CD4-positive, alpha-beta T cell treated with Interleukin-17A for 1 hour (primary cell): ENCODE measurements around the gene CYB5B.
A peak's percentile ranks its signal among the peaks of the same experiment; 100 is the strongest.

Experiments
- DNase-seq: peaks from one replicate; pipeline ENCODE4 v3.0.0-alpha.2; 2020

The CYB5B gene, protein sequence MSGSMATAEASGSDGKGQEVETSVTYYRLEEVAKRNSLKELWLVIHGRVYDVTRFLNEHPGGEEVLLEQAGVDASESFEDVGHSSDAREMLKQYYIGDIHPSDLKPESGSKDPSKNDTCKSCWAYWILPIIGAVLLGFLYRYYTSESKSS

DNA sequence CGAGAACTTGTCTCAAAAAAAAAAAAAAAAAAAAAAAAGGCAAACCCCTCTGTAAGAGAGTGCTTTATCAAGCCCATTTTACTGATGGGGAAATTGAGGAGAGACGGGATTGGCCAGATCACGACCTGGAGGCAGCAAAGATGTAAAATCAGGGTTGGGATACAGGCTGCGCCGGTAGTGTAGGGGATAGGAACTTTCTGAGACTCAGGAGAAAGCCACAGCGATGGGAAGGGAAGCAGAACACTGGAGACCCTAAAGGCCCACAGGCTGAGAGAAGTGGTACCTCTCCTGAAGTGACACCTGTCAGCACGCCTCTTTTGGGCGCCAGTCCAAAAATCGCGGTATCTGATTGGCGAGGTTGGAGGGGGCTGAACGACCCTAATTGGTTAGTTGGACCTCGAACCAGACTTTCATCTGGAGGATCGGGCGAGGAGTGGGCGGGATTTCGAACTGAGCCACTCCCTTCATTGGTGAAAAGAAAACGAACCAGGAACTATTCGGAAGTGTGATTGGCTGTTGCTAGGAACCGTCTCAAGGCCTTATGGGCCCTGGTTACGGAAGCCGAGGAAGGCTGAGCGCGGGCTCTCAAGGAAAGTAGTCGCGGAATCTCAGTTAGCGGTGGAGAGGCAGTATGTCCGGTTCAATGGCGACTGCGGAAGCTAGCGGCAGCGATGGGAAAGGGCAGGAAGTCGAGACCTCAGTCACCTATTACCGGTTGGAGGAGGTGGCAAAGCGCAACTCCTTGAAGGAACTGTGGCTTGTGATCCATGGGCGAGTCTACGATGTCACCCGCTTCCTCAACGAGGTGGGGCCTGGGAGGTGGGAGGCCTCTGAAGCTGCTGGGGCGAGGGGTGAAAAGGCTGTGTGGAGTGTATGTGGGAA lies at the start of gene CYB5B:
Gene CYB5B, plus strand, starts transcription at position 567 of the 882 bp plus-strand sequence. Its CDS starts 65 bp downstream, at position 632.
- DNase-seq: peak; percentile 99

DNA sequence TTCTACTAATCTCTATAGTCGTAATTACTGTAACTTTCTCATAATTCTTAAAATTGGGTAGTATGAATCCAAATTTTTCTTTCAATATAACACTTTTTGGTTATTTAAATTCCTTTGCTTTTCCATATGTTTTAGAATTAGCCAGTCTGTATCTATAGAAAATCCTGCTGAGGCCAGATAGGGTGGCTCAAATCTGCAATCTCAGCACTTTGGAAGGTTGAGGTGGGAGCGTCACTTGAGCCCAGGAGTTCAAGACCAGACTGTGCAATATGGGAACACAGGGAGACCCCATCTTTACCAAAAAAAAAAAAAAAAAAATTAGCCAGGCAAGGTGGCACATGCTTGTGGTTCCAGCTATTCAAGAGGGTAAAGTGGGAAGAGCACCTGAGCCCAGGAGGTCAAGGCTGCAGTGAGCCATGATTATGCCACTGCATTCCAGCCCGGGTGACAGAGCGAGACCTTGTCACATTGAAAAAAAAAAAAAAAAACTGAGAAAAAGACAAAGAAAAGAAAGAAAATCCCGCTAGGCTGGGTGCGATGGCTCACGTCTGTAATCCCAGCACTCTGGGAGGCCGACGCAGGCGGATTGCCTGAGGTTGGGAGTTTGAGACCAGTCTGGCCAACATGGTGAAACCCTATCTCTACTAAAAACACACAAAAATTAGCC lies 47.9 kb upstream of the CYB5B start:
- no peak for DNase-seq

DNA sequence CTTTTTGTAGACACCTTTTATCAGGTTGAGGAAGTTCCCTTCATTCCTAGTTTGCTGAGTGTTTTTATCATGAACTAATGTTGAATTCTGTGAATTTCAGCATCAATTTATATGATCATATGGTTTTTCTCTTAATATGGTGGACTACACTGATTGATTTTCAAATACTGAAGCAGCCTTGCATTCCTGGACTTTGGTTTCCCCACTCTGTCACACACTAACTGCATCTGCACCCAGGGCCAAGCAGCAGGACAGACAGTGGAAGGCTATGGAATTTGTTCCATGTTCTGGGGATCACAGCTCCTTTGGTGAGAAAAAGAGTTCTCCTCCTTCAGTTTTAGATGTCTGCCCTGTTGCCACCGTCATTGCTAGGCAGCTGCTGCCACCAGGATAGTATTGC lies 46.4 kb upstream of the CYB5B start:
- DNase-seq: no peak

DNA sequence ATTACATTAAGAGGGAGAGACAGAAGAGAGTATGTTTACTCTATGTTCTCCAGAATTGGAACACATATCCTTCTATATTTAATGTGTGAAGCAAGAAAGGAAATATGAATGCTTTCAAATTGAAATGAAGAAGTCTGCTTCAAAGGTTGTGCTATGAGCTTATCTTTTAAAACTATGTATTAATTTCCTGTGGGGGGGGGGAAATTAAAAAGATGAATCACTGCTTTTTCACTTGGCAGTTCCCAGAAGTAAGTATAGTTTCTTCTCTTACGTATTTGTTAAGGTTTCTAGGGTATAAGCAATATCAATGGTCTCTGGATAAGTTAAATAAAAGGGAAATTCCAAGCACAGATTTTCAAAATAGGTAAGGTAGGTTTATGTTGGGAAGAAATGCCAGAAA lies 45.7 kb upstream of the CYB5B start:
- no peak for DNase-seq

DNA sequence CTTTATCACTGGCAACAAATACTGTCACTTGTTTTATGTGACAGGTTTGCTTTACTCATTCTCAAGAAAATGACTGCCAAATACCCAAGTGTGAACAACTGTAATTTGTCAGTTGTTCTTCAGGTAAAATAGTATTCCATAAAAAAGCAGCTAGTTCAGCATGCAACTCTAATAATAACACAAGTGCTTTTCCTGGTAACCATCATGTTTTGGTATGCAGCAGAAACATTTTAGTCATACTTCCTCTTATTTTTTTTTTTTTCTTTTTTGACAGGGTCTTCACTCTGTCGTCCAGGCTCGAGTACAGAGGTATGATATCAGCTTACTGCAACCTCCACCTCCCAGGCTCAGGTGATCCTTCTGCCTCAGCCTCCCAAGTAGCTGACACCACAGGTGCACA lies 43.2 kb upstream of the CYB5B start:
- no peak for DNase-seq

DNA sequence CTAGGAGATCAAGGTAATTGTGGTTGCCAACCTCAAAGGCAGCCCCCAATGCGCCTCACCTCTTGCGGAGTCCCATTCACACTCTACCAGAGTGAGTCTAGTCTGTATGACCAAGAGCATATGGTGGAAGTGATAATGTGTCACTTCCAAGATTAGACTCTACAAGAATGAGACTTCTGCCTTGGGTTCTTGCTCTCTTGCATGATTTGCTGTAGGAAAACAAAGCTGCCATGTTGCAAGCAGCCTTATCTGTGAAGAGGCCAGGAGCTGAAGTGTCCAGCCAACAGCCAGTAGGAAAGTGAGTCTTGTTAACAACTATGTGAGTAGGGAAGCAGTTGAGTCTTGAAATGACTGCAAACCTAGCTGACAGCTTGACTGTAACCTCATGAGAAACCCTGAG lies 42.0 kb upstream of the CYB5B start:
- DNase-seq: no peak

DNA sequence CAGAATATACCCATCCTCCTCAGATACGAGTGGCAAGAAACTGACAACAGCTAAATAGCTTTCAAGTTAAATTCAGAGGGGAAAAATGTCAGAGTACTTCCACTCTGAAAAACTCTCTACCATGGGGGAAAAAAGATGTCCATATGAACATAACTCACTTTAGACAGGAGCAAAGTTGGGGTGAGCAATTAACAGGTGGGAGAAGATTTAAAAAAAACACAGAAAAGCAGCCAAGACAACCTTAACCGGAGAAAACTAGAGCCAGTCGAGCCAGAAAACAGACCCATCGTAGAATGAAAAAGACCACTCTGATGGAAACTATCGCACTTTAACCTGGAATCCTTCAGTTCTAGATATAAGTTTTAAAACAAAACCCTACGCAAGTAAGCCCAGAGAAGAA lies 39.4 kb upstream of the CYB5B start:
- peak; percentile 4 for DNase-seq

DNA sequence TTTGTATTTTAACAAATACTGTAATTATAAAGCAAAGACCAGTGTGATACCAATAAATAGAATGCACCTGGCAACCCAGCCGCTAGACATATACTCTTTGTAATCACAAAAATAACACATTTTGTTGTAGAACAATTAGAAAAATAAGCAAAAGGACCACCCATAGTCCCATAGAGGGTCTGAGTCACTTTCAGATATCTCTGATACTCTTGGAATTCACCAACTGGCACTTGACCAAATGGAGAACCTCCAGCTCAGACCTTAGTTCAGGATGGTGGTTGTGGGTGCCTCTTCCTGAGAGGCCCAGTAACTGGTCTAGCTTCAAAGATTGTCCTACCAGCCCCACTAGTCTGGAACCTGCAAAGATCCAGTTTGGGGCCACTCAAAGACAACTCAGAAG lies 37.8 kb upstream of the CYB5B start:
- DNase-seq: no peak

DNA sequence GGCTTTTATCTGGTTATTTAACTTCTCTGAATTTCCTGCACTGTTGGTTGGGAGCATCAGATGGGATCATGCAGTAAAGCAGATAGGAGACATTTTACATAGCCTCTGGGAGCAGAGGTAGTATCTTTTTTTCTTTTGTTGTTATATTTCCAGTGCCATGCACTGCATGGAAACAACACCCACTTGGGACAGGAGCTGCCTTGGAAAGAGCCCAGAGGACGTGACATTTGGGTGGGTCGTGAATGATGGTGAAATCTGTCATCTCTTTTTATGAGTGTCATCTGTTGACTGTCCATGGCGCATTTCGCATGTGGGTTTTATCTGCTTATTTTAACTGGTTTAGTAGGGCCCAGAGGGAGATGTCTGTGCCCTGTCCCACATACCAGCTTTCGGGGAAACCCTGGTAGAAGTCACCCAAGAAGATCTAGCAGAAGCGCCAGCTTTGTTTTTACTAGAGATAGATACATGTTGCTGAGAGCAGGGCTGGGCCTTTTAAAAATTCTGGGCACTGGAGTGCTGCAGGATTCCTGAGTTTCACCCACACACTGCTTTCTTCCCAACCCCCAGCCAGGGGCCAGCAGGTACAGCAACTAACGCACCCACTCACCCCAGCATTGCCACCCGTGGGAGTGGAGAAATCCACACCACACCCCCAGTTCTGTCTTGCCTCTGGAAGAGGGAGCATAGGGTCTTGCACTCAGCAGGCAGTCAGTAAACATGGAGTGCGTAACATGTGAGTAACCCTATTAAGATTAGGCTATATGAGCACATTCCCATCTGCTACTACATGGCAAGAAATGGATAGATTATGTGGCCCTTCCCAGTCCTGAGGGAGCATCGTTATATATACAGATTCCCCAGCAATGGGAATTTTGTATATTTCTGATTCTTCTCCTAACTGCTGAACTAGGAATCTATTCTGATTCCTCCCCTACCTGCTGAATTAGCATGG lies 30.2 kb upstream of the CYB5B start:
- DNase-seq: no peak

DNA sequence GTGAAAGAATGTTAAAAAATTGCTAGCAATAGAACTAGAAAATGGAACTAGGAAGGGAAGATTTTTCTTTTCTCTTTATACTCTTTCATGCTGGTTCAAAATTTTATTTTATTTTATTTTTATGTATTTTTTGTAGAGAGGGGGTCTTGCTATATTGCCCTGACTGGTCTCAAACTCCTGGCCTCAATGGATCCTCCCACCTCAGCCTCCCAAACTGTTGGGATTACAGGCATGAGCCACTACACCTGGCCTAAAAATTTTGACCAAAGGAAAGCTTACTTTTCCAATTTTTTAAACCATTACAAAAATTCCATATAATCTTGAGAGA lies 28.6 kb upstream of the CYB5B start:
- no peak for DNase-seq

DNA sequence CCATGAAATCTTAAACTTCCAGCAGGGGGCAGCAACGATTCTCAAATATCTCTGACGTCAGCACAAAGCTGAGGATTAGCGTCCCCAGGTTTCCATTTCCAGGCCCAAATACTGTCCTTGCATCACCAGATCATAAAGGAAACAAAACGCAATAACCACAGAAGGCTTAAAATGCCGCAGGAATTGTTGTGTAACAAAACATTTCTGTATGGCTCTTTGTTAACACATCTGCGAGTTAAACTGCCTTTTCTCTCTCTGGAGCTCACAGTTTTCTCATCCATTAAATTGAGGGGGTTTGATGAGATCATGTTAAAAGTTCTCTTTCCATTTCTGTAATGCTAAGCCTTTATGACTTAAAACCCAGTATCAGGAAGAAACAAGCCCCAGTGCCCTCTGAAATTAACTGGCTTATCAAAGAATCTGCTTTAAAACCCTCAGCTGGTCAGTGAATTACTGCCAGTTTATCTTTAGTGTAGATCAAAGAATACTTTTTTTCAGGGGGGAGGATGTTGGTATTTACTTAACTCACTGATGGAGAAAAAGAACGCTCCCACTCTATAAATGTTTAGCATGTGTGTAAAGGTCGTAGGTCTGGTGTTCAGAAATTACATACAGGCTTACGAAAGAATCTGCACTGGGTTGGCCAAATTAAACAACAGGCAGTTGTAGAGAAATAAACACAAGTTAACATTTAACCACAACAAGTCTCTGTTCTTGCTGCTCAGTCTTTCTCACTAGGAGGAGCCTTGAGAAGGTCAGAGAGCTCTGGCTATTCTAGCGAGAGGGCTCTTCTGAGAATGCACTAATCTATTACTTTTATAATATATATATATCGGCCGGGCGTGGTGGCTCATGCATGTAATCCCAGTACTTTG lies 28.0 kb upstream of the CYB5B start:
- peak; percentile 81 for DNase-seq

DNA sequence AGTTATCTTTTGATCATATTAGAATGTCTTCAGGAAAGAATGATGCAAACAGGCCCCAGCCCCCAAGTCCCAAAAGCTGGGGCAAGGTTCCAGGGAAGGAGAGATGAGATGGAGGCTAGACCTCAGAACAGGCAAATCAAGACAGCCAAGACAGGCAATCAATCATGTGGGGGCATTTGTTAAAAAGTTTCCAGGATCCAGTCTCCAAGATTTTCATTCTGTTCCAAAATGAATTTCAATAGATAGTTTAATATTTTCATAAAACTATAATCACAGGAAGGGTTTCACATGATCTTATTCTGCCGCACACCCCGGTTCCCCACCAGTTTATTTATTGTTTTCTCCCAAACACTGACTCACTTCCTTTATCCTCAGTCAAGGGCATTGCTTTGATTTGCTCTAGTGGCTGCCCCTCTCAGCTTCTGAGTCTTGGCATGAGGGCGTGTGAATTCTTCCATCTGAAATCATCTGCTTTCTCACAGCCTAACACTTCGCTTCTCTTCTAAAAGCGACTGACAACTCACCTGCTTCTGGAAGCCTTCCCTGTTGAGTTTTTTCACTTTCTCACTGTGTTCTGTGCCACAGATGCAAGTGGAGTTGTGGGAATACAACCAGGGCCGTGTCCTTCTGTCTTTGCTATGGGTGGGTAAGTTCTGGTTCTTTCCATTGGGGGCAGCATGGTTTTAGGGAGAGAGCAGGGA lies 26.4 kb upstream of the CYB5B start:
- no peak for DNase-seq

DNA sequence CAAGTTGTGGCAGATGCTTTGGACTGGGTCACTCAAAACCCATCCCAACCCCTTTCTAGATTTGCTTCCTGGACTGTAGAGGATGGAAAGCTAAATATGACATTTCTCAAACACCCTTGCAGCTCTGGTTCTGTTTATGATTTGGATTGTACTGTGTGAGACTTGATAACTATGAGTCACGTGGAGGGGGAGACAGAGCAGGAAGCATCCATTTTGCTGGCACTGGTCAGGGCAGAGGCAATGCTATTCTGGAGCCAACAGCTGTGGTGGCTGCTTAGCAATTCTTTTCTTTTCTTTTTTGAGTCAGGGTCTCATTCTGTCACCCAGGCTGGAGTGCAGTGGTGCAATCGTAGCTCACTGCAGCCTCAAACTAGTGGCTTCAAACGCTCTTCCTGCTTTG lies 25.1 kb upstream of the CYB5B start:
- DNase-seq: no peak

DNA sequence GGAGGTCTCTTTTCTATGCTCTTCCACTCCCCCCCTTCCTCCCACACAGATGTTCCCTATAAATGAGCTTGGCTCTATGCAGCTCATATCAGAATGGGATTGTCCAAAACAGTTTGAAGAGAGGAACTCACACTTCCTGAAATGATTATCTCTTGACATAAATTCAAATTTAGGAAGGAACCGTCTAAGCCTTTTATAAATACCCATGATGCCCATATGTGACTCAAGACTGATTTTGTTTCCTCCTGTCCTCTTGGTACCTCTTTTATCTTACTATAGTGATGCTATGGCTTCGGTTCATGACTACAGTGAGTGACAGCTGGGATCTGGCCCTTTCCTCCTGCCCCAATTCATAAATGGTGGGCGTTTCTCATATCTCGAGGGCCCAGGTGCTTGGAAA lies 22.0 kb upstream of the CYB5B start:
- no peak for DNase-seq

DNA sequence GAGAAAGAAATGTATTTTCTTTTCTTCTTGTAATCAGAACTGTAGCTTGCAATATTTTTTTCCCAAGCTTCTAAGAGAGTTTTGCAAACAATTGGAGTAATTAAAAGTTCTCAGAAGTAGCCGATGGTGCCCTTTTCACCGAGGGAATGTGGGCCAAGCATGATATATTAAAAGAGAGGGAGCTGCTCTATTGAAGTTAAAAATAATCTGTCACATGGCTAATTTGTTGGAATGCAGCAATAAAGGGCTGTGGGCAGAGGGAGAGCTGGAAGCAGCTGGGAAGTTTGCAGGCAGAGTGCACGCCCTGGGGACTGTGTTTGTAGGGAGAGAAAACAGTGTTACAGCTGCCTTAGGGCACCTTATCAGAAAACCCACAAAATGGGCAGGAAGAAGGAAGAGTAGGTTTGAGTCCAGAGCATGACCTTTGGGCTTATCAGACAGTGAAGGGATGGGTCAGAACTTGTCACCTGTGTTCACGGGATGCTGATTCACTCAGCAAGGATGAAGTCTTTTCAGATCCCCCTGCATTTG lies 20.1 kb upstream of the CYB5B start:
- no peak for DNase-seq

DNA sequence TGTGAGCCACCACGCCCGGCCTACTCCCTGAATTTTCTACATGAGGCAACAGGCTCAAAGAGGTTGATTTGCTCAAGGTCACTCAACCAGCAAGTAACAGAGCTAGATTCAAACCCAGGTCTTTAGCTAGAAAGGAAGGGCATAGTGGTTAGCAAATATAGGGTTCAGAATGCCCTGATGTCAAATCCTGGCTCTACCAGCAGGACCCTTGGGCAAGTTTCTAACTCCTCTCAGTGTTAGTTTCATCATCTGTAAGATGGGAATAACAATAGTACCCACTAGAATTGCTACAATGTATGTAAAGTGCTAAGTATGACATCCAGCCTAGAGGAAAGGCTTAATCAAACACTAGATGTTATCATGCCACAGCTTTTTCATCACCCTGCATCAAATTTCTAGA lies 19.1 kb upstream of the CYB5B start:
- DNase-seq: no peak

DNA sequence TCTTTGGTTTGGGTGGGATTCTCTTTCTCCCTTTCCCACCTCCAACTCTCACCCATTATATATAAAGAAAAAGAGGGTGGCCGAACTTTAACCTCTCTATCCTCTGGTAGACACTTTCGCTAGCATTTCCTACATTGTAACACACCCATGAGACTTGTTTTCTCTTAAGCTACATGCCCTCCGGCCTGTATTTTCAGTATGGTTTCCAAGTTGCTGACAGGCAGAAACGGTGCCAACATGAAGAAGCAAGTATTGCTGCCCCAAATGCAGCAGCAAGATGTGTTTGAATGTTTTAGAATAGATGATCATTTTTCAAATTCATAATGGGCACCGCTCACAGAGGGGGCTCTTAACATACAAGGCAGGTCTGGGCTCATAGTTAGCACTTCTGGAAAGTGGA lies 18.7 kb upstream of the CYB5B start:
- DNase-seq: no peak

DNA sequence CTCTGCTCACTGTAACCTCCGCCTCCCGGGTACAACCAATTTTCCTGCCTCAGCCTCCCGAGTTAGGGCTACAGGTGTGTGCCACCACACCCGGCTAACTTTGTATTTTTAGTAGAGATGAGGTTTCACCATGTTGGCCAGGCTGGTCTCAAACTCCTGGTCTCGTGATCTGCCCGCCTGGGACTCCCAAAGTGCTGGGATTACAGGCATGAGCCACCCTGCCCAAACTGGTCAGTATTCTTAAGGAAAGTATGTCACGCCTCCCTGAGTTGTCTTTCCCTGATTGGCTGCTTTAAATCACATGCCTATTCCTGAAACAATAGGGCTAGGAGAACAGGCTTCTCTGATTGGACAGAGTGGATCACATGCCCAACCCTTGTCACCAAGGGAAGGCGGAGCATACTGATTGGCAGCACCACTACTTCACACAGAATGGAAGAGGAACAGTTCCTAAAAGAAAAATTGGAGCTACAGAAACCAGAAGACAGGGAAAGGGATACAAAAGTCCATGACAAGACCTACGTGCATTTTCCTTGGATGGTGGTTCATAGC lies 17.6 kb upstream of the CYB5B start:
- no peak for DNase-seq

DNA sequence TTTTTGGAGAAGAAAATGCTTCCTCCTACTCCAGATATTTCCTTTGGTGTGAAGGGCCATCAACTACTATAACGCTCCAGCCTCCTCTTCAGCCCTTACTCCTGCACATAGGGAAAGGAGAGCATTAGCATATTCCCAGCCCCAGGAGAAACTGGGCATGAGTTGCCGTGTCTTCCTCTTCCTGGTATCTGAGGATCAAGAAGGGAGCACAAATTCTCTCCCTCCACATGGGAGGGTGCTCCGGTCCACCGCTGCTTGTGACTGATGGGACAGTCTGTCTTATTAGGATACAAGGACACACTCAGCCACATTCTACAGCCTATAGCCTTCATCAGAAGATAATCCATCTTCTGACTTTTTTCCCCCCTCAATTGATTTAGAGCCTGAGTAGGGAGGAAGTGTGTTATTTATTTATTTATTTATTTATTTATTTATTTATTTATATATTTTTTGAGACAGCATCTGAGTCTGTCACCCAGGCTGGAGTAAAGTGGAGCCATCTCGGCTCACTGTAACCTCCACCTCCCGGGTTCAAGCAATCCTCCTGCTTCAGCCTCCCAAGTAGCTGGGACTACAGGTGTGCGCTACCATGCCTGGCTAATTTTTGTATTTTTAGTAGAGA lies 16.6 kb upstream of the CYB5B start:
- no peak for DNase-seq

DNA sequence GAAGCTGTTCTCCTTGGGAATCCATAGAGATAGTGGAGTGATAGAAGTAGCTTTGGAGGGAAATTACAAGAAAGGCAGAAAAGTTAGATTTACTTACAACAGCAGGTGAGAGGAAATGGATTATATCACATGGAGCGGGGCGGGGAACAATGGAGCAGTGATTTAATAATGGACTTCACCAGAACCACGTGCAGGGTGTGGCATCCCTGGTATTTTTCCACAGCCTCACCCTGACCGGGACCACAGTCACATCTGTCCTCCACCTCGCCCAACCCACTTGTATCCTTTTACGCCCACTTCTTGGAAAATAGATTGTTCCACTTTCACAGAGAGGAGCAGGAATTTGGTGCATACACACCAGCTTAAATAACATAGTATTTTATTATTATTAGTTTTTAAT lies 15.9 kb upstream of the CYB5B start:
- DNase-seq: no peak
